22Rv1 (cell line): ENCODE data around the gene THSD4.

Experiments used
- ZFX ChIP-seq: fragments of 450-650 bp; IDR thresholded peaks from 2 replicates; pipeline ENCODE4 v1.6.1; 2017; ENCODE audit warnings: antibody characterized with exemption, borderline replicate concordance
- TF ChIP-seq, protein P1 (sequence below): fragments of 450-650 bp; IDR thresholded peaks from 2 replicates; pipeline ENCODE4 v1.5.1; 2017; ENCODE audit warnings: mild to moderate bottlenecking

DNA sequence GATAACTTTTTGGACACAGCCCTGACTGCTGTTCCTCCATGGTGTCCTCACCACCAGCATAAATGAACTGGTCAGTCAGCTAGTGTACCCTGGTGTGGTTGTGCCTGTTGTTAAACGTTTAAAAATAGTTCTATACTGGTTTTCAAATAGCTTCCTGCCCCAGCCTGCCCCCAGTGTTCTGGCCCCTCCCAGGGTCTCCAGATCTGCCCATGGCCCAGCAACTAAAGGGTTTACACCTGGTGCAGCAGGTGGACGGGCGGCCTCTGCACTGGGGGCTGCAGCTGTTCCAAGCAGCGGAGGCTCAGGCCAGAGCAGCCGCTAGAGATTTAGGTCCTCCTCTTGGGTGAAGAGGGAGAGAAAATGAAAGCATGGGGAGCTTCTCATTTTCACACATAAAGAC, 689.0 kb downstream of the THSD4 start:
- TF ChIP-seq, protein P1, sequence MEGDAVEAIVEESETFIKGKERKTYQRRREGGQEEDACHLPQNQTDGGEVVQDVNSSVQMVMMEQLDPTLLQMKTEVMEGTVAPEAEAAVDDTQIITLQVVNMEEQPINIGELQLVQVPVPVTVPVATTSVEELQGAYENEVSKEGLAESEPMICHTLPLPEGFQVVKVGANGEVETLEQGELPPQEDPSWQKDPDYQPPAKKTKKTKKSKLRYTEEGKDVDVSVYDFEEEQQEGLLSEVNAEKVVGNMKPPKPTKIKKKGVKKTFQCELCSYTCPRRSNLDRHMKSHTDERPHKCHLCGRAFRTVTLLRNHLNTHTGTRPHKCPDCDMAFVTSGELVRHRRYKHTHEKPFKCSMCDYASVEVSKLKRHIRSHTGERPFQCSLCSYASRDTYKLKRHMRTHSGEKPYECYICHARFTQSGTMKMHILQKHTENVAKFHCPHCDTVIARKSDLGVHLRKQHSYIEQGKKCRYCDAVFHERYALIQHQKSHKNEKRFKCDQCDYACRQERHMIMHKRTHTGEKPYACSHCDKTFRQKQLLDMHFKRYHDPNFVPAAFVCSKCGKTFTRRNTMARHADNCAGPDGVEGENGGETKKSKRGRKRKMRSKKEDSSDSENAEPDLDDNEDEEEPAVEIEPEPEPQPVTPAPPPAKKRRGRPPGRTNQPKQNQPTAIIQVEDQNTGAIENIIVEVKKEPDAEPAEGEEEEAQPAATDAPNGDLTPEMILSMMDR = no peak
- TF ChIP-seq ZFX = no peak
